Sigmoid colon (tissue), 7 donors: ENCODE results near the gene HHIPL1. TPM values are rescaled to one million over a fixed set of nuclear protein-coding genes. Genes with fewer than 3 reads are reported as not detected.

ENCODE experiments used
- DNase-seq: peaks from one replicate; pipeline ENCODE4 v3.0.0-alpha.2; 2019
- H3K27ac ChIP-seq, 4 donors: fragments of 200-600 bp; sonication (generic); one replicate each; pipeline ENCODE4 v1.5.1; 2016 to 2019; ENCODE audit warnings: mild to moderate bottlenecking in 1 of 4
- H3K27me3 ChIP-seq, 3 donors: fragments of 200-600 bp; sonication (generic); one replicate each; pipeline ENCODE4 v1.5.1; 2019; ENCODE audit warnings: mild to moderate bottlenecking in 1 of 3
- H3K36me3 ChIP-seq, 4 donors: fragments of 200-600 bp; sonication (generic); one replicate each; pipeline ENCODE4 v1.5.1; 2016 to 2019
- H3K4me1 ChIP-seq, 4 donors: fragments of 200-600 bp; sonication (generic); one replicate each; pipeline ENCODE4 v1.5.1; 2017 to 2019
- H3K4me3 ChIP-seq, 4 donors: fragments of 200-600 bp; sonication (generic); one replicate each; pipeline ENCODE4 v1.5.1; 2017 to 2019; ENCODE audit warnings: mild to moderate bottlenecking in 2 of 4, moderate library complexity in 1 of 4
- H3K9me3 ChIP-seq, 4 donors: fragments of 200-600 bp in 3 of 4; sonication (generic) in 3 of 4; one replicate each; pipeline versions ENCODE4 v1.5.1 to v1.6.1; 2013 to 2019
- CTCF ChIP-seq, 4 experiments: fragments of 450-650 bp in 3 of 4; fragments of 200-600 bp in 1 of 4; IDR thresholded peaks; one replicate each; pipeline ENCODE4 v1.5.1; 2016 to 2019; ENCODE audit warnings: antibody characterized with exemption in 4 of 4, mild to moderate bottlenecking in 3 of 4, moderate library complexity in 2 of 4
- EP300 ChIP-seq, 4 donors: sonication (generic); formaldehyde crosslinking; IDR thresholded peaks; one replicate each; pipeline ENCODE4 v1.6.1; 2017; ENCODE audit warnings: antibody characterized with exemption in 4 of 4
- POLR2A ChIP-seq, 2 donors: fragments of 450-650 bp; IDR thresholded peaks; one replicate each; pipeline ENCODE4 v1.6.1; 2016; ENCODE audit warnings: antibody characterized with exemption in 2 of 2, mild to moderate bottlenecking in 2 of 2, moderate library complexity in 2 of 2
- POLR2AphosphoS5 ChIP-seq, 4 donors: sonication (generic); formaldehyde crosslinking; IDR thresholded peaks; one replicate each; pipeline ENCODE4 v1.6.1; 2017; ENCODE audit warnings: antibody characterized with exemption in 4 of 4
- WGBS, 2 donors: extraction: QIAGEN DNeasy Blood & Tissue Kit; methylation state at CpG; one replicate each; pipeline ENCODE4 v1.1.7; 2013; 5-methylcytosine and 5-hydroxymethylcytosine counted together
- intact Hi-C: fragments of 100-400 bp; cut with DNase I; formaldehyde crosslinking; loops from one replicate; pipeline ENCODE4 v1.15.1; 2023
- polyA plus RNA-seq, 3 donors: library from polyadenylated mRNA; stranded (reverse); fragments of 200-250 nt; gene quantifications; one replicate each; pipeline ENCODE4 v1.2.3, GENCODE V29; 2013
- total RNA-seq, 4 donors: library from RNA; depleted of rRNA; stranded (reverse); fragments of >200 nt; gene quantifications; one replicate each; pipeline ENCODE4 v1.1.0, GENCODE V29; 2016
- donor health status: healthy with polysubstance abuse.
- donor health status: Bipolar disorder and iron deficiency.
- donor health status: healthy.

Gene HHIPL1
- total and polyA plus RNA-seq, 7 donors = 0.80 to 10.8 (median 4.3) TPM; not detected in 2

GRCh38 chr14:99671235-99672224, 26.6 kb downstream of the HHIPL1 start:
- Histone ChIP-seq H3K36me3 (peaks cover 0 to 15% (median 1%) of the 10 kb centered on the region in 4 donors), H3K27me3 (no peaks in the 10 kb centered on the region), H3K4me3 (no peak overlapping the region), H3K27ac (peak overlapping the region in 2 of 4 donors; percentile 12 to 27), H3K4me1 (no peaks in the 10 kb centered on the region), H3K9me3 (no peaks in the 10 kb centered on the region)
- DNase-seq = peak; percentile 53
- WGBS, 2 donors = 67 to 78% methylated on average over 20 of the region's 20 CpGs
- TF ChIP-seq EP300 (IDR thresholded peaks at IDR 0.05) (no peak), CTCF (IDR thresholded peaks at IDR 0.05) (no peak)
- intact Hi-C loops = no loop called here

- intact Hi-C loops = no loop called here
- TF ChIP-seq POLR2AphosphoS5 (IDR thresholded peaks at IDR 0.05) (no peak), POLR2A (IDR thresholded peaks at IDR 0.05) (no peak), EP300 (IDR thresholded peaks at IDR 0.05) (no peak), CTCF (IDR thresholded peaks at IDR 0.05) (no peak)
- H3K27me3 ChIP-seq = no peaks in the 10 kb centered on the region
- H3K4me3 ChIP-seq = no peak overlapping the region
- 76 to 81% methylated on average over 11 of the region's 11 CpGs for WGBS, 2 donors
- H3K27ac ChIP-seq = peak overlapping the region in 1 of 4 donors; percentile 27
- peak; percentile 32 for DNase-seq
- H3K4me1 ChIP-seq = peaks cover 0 to 4% (median 0%) of the 10 kb centered on the region in 4 donors
- H3K9me3 ChIP-seq = peaks cover 0 to 2% (median 0%) of the 10 kb centered on the region in 4 donors
- peaks cover 0 to 15% (median 1%) of the 10 kb centered on the region in 4 donors for H3K36me3 ChIP-seq
Measured at GRCh38 chr14:99672506-99673304, 27.8 kb downstream of the HHIPL1 start.

- Histone ChIP-seq H3K27me3 (no peaks in the 10 kb centered on the region), H3K36me3 (peaks cover 0 to 10% (median 0%) of the 10 kb centered on the region in 4 donors), H3K9me3 (peaks cover 0 to 8% (median 3%) of the 10 kb centered on the region in 4 donors), H3K27ac (no peak overlapping the region), H3K4me3 (no peak overlapping the region), H3K4me1 (peaks cover 0 to 4% (median 0%) of the 10 kb centered on the region in 4 donors)
- TF ChIP-seq POLR2AphosphoS5 (IDR thresholded peaks at IDR 0.05) (no peak), CTCF (IDR thresholded peaks at IDR 0.05) (no peak), EP300 (IDR thresholded peaks at IDR 0.05) (no peak), POLR2A (IDR thresholded peaks at IDR 0.05) (no peak)
- WGBS, 2 donors = 78 to 92% methylated on average over 8 of the region's 8 CpGs
- peak; percentile 46 for DNase-seq
- intact Hi-C loops = no loop called here
Measured at GRCh38 chr14:99673305-99674063, 28.6 kb downstream of the HHIPL1 start.

- H3K27ac ChIP-seq = no peak overlapping the region
- intact Hi-C loops = no loop called here
- peaks cover 0 to 4% (median 0%) of the 10 kb centered on the region in 4 donors for H3K36me3 ChIP-seq
- DNase-seq = peak; percentile 40
- 95 to 96% methylated on average over 9 of the region's 9 CpGs for WGBS, 2 donors
- no peaks in the 10 kb centered on the region for H3K27me3 ChIP-seq
- no peak for TF ChIP-seq POLR2A (IDR thresholded peaks at IDR 0.05)
- no peak for TF ChIP-seq POLR2AphosphoS5 (IDR thresholded peaks at IDR 0.05)
- no peak for TF ChIP-seq CTCF (IDR thresholded peaks at IDR 0.05)
- no peak for TF ChIP-seq EP300 (IDR thresholded peaks at IDR 0.05)
- no peak overlapping the region for H3K4me3 ChIP-seq
- H3K9me3 ChIP-seq = peaks cover 0 to 8% (median 3%) of the 10 kb centered on the region in 4 donors
- H3K4me1 ChIP-seq = peaks cover 0 to 4% (median 0%) of the 10 kb centered on the region in 4 donors
Measured at GRCh38 chr14:99674064-99674650, 29.2 kb downstream of the HHIPL1 start.
